Stimulated activated CD8-positive, alpha-beta memory T cell treated with anti-CD3 and anti-CD28 coated beads, Interleukin-7, amount 100 ng/mL, for 1 hour (primary cell): ENCODE results near the gene MXD3.
"Not testable (repeated sequence)": the region's sequence is repeated elsewhere in the genome, so short reads cannot be mapped to it uniquely, and the experiment has no call there.

Experiments used
- DNase-seq, 2 donors: peaks; one replicate each; pipeline ENCODE4 v3.0.0-alpha.2; 2020; ENCODE audit warnings: low read depth in 2 of 2

Gene MXD3

GRCh38 chr5:177343777-177344176, 32.1 kb upstream of the MXD3 start:
- DNase-seq, result no peak

DNA sequence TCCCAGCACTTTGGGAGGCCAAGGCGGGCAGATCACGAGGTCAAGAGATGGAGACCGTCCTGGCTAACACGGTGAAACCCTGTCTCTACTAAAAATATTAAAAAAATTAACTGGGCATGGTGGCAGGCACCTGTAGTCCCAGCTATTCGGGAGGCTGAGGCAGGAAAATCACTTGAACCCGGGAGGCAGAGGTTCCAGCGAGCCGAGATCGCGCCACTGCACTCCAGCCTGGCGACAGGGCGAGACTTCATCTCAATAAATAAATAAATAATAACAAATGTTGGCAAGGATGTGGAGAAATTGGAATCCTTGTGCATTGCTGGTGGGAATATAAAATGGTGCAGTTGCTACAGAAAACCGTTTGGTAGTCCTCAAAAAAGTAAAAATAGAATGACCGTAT, 31.3 kb upstream of the MXD3 start:
- not testable (repeated sequence) for DNase-seq

DNA sequence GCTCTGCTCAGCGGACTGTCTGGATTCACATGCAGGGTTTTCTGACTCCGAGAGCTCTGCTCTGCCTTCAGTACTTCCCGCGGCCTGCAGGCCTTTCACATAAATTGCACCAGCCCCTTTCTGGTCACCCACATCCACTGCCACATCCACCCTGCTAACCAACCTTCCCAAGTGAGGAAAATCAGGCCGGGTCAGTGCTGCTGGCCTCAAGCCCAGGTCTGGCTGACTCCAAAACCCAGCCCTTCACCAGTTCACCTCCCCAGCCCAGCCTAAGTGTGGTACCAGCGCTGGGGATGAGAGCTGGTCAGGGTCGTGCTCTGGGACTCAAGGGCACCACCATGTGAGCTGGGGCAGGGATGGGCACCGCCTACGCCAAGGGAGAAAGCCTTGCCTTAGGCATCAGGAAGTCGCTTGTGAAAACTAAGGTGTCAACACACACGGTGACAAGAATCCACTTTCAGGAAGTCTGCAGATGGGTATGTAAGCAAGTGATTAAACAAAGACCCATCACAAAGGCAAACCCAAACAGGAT, 27.5 kb upstream of the MXD3 start:
- no peak for DNase-seq

DNA sequence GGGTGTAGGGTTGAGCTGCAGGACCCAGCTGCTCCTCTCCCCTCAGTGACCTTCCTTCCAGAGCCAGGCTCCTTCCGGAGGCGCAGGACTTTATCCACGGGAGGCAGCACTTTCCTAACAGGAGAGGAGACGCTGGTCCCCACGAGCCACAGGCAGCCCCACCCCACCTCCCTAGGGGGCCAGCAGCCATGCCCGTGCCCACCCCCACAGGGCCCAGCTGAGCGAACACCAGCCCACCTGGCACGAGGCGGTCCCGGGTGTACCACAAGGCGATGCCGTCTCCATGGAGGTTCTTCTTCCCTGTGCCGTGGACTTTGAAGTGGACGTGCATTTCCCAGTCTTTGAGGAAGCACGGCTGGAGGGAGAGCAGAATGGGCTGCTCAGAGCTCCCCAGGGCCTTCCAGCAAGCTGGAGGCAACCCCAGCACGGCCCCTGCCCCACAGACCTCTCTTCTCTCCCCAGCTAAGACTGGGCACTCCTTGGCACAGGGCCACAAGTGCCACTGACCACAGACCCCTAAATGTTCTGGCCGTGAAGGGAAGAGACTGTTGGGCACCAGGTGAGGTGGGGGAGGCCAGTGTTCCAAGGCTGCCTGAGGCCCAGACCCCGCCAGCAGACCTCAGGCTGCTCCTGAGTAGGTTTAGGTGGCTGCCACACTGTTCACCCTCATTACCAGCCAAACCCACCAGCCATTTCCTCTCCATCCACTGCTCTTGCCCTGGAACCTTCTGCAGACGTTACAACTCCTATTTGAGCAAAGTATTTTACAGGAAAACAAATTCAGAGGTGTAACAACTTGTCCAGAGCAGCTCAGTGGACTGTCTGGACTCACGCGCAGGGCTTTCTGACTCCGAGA, 26.8 kb upstream of the MXD3 start:
- DNase-seq, result no peak

DNA sequence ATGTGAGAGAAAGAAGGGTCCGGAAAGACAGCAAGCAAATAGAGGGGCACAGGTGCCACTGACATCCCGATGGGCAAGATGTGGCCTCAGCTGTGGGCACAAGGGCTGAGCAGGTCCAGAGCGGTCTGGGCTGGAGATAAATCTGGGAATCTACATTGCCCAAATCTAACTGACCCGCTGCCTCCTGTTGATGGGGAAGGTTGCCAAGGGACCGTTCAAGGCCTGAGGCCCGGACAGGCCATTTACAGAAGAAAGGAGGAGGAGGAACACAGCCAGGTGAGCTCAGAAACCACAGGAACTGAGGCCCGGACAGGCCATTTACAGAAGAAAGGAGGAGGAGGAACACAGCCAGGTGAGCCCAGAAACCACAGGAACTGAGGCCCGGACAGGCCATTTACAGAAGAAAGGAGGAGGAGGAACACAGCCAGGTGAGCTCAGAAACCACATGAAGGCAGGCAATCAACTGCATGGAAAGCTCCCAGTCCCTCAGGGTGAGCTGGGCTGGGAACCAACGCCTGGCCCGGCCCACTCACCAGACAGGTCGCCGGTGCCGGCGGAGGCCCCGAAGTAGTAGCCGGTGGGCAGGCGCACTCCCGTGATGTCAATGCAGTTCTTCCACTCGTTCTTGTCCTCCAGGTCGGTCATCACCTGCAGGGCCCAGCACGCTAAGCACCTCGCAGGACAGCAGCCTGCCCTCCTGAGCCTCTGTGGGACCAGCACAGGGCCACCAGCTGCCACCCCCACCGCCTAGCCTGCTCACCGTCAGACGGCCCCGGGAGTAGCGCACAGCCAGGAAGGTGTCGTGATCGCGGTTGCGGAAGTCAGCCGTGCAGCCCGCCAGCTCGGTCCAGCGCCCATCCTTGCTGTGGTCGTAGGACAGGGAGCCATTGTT, 25.2 kb upstream of the MXD3 start:
- no peak for DNase-seq

- no peak for DNase-seq
Measured at GRCh38 chr5:177336112-177336511, 24.4 kb upstream of the MXD3 start.

DNA sequence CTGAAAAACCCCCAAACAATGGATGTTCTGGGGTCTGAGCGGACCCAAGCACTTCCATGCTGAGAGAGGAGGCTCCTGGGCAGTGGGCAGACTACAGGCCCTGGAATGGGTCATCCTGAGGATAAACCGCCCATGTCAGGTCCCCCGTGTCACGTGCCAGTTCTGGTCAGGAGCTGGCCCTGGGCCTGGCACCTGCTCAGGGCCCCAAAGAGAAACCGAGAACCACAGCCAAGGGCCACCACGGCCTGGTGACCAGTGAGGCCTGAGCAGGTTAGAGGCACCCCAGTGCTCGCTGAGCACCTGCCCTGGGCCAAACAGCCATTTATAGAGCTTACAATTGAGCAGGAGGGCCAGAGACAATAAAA, 24.0 kb upstream of the MXD3 start:
- no peak for DNase-seq

DNA sequence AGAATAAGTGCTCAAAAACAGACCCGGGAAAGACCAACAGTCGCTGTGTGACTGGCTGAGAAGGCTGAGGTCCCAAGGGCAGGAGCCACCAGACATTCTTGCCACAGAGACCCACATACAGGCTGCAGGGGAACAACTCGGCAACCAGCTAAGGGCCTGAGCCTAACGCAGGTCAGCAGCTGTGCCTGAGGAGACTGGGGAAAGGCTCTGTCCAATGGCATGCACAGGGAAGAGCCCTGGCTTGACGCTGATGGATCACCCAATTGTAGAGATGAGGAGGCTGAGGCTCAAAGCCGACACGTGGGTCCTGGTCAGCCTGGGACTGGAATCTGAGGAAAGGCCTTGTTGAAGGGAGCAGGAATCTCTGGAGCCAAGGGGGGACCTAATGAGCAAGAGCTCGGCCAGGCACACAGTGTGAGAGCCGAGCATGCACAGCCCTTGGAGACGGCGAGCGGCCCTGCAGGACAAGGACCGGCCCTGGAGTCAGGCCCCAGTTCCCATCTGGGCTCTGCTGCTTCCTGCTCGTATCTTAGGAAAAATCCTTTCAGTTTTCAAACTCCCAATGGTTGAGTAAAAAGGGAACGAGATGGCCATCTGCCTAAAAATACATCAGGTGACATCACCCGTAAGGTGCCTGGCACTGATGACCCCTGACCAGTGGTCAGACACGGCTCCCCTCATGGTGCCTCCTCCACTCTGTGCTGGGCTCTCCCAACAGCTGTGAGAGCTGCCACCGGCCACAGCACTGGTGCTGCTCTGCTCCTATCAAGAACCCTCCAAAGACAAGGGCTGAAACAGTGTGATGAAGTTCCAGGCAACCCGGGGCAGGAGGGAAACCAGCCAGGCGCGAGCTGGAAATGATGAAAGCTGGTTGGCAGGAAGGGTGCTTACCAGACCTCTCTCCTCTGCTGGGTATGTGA, 23.3 kb upstream of the MXD3 start:
- DNase-seq, result no peak

- DNase-seq, result no peak
Measured at GRCh38 chr5:177334155-177334551, 22.5 kb upstream of the MXD3 start.

DNA sequence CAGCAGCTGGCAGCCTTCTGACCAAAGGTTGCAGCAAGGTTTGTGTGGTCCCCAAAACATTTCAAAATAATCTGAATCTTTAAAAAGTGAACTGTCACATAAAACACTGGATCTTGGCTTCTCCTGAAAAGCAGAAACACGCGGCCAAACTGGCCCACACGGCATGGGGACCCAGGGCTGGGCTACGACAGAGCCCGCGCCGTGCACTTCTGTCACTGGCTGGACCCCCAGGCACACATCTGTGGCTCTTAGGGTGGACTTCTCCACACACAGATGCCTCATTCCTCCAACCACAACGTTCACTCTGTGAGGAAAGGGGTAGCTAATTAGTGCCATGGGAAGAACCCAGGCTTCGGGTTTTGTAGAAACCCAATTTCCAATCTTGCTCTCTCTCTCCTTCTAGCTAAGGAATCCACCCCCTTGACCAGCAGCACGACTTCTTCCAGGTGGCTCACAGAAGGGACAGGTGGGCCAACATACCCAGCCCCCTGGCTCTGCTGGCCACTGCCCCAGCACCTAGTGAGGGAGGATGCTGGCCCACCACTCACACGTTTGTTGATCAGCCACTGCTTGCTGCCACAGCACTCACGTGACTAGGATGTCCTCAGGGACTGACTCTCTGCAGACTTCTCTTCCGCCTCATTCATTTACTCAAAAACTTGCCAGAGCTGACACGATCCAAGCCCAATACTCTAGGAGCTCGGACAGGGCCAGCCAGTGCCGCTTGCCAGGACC, 21.9 kb upstream of the MXD3 start:
- DNase-seq, result no peak

GRCh38 chr5:177332896-177333260, 21.2 kb upstream of the MXD3 start:
- DNase-seq, result no peak

DNA sequence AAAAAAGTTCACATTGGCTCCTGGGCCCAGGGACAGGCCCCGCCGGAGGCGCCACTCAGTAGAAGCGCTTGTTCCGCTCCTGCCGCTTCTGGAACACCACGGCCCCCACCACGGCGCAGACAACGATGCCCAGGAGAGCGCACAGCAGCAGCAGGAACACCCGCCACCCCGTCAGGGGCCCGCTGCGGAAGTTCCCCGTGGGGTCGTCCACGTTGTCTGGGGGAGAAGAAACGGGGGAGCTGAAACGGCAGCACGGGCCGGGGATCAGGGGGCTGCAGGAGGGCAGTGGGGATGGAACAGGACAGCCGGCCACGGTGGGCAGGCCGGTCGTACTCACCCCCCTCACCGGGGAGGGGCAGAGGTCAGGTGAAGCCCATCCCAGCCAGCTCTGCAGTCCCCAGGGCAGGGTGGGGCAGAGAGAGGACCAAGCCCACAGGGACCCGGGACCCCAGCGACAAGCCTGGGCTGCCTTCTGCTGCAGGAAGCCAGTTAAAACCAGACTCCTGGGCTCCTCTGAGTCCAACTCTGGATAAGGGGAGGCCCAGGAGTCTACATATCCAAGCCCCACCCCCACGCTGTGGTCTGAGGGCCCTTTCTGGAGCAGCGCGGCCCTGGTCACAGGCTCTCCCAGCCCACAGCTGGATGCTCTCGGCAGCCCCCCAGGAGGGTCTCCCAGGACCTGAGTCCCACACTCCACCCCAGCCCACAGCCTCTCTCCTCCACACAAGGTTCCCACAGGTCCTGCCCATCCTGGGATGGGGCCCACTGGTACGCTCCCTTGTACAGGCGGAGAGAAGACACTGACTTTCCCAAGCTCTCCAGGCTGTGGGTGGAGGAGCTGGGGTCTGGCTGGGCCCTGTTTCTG, 20.6 kb upstream of the MXD3 start:
- no peak for DNase-seq

GRCh38 chr5:177330991-177331842, 19.5 kb upstream of the MXD3 start:
- no peak for DNase-seq

GRCh38 chr5:177329883-177330282, 18.2 kb upstream of the MXD3 start:
- DNase-seq, result no peak

DNA sequence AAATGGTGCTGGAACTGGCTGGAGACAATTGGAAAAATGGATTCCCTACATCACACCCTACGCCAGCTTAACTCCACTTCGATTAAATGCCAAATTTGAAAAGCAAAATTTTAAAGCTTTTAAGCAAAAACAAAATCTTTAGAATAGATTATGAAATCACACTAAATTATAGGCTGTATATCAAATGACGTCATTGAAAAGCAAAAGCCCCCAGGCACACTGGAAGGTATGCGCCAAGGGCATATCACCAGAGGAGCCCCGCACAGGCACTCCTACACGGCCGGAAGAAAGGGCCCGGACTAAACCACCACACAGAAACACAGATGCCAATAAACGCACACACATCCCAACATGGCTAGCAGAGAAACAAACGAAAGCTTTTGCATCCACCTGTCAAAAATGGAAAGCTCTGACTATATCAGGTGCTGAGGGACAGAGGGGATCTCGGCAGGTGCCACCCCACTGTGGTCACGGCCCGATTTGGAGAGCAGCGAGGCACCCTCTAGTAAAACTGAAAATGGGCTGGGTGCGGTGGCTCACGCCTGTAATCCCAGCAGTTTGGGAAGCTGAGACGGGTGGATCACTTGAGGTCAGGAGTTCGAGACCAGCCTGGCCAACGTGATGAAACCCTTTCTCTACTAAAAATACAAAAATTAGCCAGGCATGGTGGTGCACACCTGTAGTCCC, 17.0 kb upstream of the MXD3 start:
- DNase-seq, result no peak

DNA sequence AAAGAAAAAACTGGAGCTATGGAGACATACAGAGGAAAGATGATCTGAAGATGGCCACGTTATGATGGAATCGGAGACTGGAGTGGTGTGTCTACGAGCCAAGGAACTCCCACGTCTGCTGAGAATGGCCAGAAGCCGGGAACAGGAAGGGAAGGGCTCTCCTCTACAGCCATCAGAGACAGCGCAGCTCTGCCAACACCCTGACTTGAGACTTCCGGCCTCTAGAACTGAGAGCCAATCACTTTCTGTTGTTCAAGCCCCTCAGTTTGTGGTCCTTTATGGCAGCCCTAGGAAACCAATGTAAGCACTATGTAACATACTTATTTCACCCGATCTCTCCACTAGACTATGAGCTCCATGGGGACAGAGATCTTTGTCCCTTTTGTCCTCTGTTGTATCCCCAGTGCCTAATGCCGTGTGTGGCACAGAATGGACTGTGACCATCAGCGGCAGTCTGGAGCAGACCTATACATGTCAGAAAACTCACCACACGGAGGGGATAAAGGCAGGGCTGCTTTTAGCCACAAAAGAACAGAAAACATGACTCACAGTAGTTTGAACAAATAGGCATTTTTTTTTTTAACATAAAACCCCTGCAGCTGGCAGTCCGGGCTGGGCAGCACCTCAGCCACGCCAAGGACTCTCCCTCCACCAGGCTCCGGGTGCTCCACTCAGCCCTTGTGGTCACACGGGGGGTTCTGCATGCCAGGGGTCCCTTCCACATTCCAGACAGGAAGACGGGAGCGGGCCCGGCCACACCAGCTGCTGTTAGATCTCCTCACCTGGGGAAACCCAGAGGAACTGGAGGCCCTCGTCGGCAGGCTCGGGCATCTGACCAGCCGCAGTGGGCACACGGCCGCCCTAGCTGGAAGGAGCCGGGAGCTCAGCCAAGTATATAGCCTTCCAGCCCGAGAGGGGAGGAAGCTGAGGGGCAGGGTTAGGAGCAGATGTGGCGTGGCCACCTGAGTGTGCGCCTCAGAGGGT, 16.1 kb upstream of the MXD3 start:
- DNase-seq, result no peak

GRCh38 chr5:177325868-177326381, 14.2 kb upstream of the MXD3 start:
- no peak for DNase-seq
